ENCODE data around the gene CWC22.

CWC22 gene

GRCh38 chr2:179927041-179927440 is 80.1 kb downstream of the CWC22 start:
- no peak overlapping the region for H2AFZ ChIP-seq (ENCODE audit: low read depth, low read length)
- H3K4me1 ChIP-seq (ENCODE audit: insufficient read depth, low read length), result no peaks in the 10 kb centered on the region
- H3K36me3 ChIP-seq (ENCODE audit: insufficient read depth, low read length), result no peaks in the 10 kb centered on the region
- no peak overlapping the region for H3K27ac ChIP-seq (ENCODE audit: low read length)
- DNase-seq (no peak), ATAC-seq (ENCODE audit: insufficient read depth, low read depth) (no peak)
- H3K4me3 ChIP-seq (ENCODE audit: low read depth in 1 of 2, low read length in 2 of 2), result no peak overlapping the region
- no peaks in the 10 kb centered on the region for H3K9me3 ChIP-seq (ENCODE audit: insufficient read depth, low read length, severe bottlenecking)
- no peaks in the 10 kb centered on the region for H3K79me2 ChIP-seq (ENCODE audit: insufficient read depth, low read length)
- H3K9ac ChIP-seq (ENCODE audit: low read depth, low read length), result no peak overlapping the region
- no peak for TF ChIP-seq EZH2 (IDR thresholded peaks at IDR 0.05; ENCODE audit: borderline replicate concordance, low read depth, low read length, severe bottlenecking)
- TF ChIP-seq CTCF (IDR thresholded peaks at IDR 0.05; ENCODE audit: borderline replicate concordance, extremely low read depth, low read length, poor library complexity, severe bottlenecking), result no peak
- no peak overlapping the region for H3K4me2 ChIP-seq (ENCODE audit: insufficient read depth, low read length)
- no peaks in the 10 kb centered on the region for H4K20me1 ChIP-seq (ENCODE audit: insufficient read depth, low read length)
- H3K27me3 ChIP-seq (ENCODE audit: insufficient read depth, low read length, poor library complexity), result no peaks in the 10 kb centered on the region

- TF ChIP-seq EZH2 (IDR thresholded peaks at IDR 0.05; ENCODE audit: borderline replicate concordance, low read depth, low read length, severe bottlenecking) (no peak), CTCF (IDR thresholded peaks at IDR 0.05; ENCODE audit: borderline replicate concordance, extremely low read depth, low read length, poor library complexity, severe bottlenecking) (no peak)
Observed at GRCh38 chr2:179925713-179926112, 81.4 kb downstream of the CWC22 start.

GRCh38 chr2:179917272-179917671 is 89.8 kb downstream of the CWC22 start:
- ATAC-seq (ENCODE audit: insufficient read depth, low read depth) (no peak), DNase-seq (no peak)
- no peak for TF ChIP-seq CTCF (IDR thresholded peaks at IDR 0.05; ENCODE audit: borderline replicate concordance, extremely low read depth, low read length, poor library complexity, severe bottlenecking)
- no peak for TF ChIP-seq EZH2 (IDR thresholded peaks at IDR 0.05; ENCODE audit: borderline replicate concordance, low read depth, low read length, severe bottlenecking)
- no peaks in the 10 kb centered on the region for H4K20me1 ChIP-seq (ENCODE audit: insufficient read depth, low read length)
- no peak overlapping the region for H3K27ac ChIP-seq (ENCODE audit: low read length)
- H3K9me3 ChIP-seq (ENCODE audit: insufficient read depth, low read length, severe bottlenecking), result no peaks in the 10 kb centered on the region
- no peak overlapping the region for H3K9ac ChIP-seq (ENCODE audit: low read depth, low read length)
- H3K79me2 ChIP-seq (ENCODE audit: insufficient read depth, low read length), result no peaks in the 10 kb centered on the region
- no peaks in the 10 kb centered on the region for H3K36me3 ChIP-seq (ENCODE audit: insufficient read depth, low read length)
- H3K27me3 ChIP-seq (ENCODE audit: insufficient read depth, low read length, poor library complexity), result no peaks in the 10 kb centered on the region
- no peak overlapping the region for H3K4me3 ChIP-seq (ENCODE audit: low read depth in 1 of 2, low read length in 2 of 2)
- H2AFZ ChIP-seq (ENCODE audit: low read depth, low read length), result no peak overlapping the region
- no peaks in the 10 kb centered on the region for H3K4me1 ChIP-seq (ENCODE audit: insufficient read depth, low read length)
- no peak overlapping the region for H3K4me2 ChIP-seq (ENCODE audit: insufficient read depth, low read length)

More at GRCh38 chr2:179925713-179926112, 81.4 kb downstream of the CWC22 start:
- Histone ChIP-seq H3K4me2 (ENCODE audit: insufficient read depth, low read length) (no peak overlapping the region), H3K27ac (ENCODE audit: low read length) (no peak overlapping the region), H3K27me3 (ENCODE audit: insufficient read depth, low read length, poor library complexity) (no peaks in the 10 kb centered on the region), H2AFZ (ENCODE audit: low read depth, low read length) (no peak overlapping the region), H3K36me3 (ENCODE audit: insufficient read depth, low read length) (no peaks in the 10 kb centered on the region), H3K4me1 (ENCODE audit: insufficient read depth, low read length) (no peaks in the 10 kb centered on the region), H3K4me3 (ENCODE audit: low read depth in 1 of 2, low read length in 2 of 2) (no peak overlapping the region), H3K9ac (ENCODE audit: low read depth, low read length) (no peak overlapping the region), H3K9me3 (ENCODE audit: insufficient read depth, low read length, severe bottlenecking) (no peaks in the 10 kb centered on the region), H4K20me1 (ENCODE audit: insufficient read depth, low read length) (no peaks in the 10 kb centered on the region), H3K79me2 (ENCODE audit: insufficient read depth, low read length) (no peaks in the 10 kb centered on the region)
- ATAC-seq (ENCODE audit: insufficient read depth, low read depth), result no peak
- DNase-seq, result no peak

Data from DND-41 (cell line).